Activated naive CD8-positive, alpha-beta T cell treated with anti-CD3 and anti-CD28 coated beads, Interleukin-2, amount 10 ng/mL, durations not matched to agents 7 days and 5 days (primary cell): Measurements from ENCODE around the gene HS6ST3. TPM values are rescaled to one million over a fixed set of nuclear protein-coding genes. Genes with fewer than 3 reads are reported as not detected.

ENCODE experiments used
- ATAC-seq: fragments of 150-1000 bp; cut with Tn5 transposase; one replicate; pipeline ENCODE4 v1.10.0; 2021; ENCODE audit warnings: low read depth, moderate library complexity
- POLR2A ChIA-PET: fragments of 350-600 bp; sonication (Branson Sonifier 250); formaldehyde crosslinking; loops from one replicate; lab custom pipeline; 2021; ENCODE audit warnings: antibody characterized with exemption; lab: Charles Lee
- DNase-seq: peaks from one replicate; pipeline ENCODE4 v3.0.0; 2021
- H3K27ac Mint-ChIP-seq: one replicate; pipeline ENCODE4 v1.8.0; 2022; ENCODE audit warnings: mild to moderate bottlenecking, mixed read lengths
- H3K27me3 Mint-ChIP-seq: one replicate; pipeline ENCODE4 v1.8.0; 2022; ENCODE audit warnings: mild to moderate bottlenecking, moderate library complexity, mixed read lengths
- H3K36me3 Mint-ChIP-seq: one replicate; pipeline ENCODE4 v1.8.0; 2021; ENCODE audit warnings: mild to moderate bottlenecking, mixed read lengths
- H3K4me1 Mint-ChIP-seq: one replicate; pipeline ENCODE4 v1.8.0; 2021; ENCODE audit warnings: mixed read lengths
- H3K4me3 Mint-ChIP-seq: one replicate; pipeline ENCODE4 v1.8.0; 2022; ENCODE audit warnings: mild to moderate bottlenecking, moderate library complexity, mixed read lengths
- H3K9me3 Mint-ChIP-seq: one replicate; pipeline ENCODE4 v1.8.0; 2021; ENCODE audit warnings: mixed read lengths
- total RNA-seq, 2 experiments: library from RNA; stranded (reverse); gene quantifications; one replicate each; pipeline ENCODE4 v1.2.3, GENCODE V29; 2021

HS6ST3 gene
- total RNA-seq, 2 experiments from 2014 or later: not detected

- POLR2A ChIA-PET: no interaction called here
- Mint-ChIP-seq H3K4me1 (no peaks in the 10 kb centered on the region), H3K9me3 (peaks cover 1% of the 10 kb centered on the region), H3K27me3 (no peaks in the 10 kb centered on the region), H3K4me3 (no peak overlapping the region), H3K36me3 (no peaks in the 10 kb centered on the region), H3K27ac (no peak overlapping the region)
- DNase-seq: no peak
- no peak for ATAC-seq
These were observed 153.5 kb downstream of the HS6ST3 start for GRCh38 chr13:96243376-96243775.

DNA sequence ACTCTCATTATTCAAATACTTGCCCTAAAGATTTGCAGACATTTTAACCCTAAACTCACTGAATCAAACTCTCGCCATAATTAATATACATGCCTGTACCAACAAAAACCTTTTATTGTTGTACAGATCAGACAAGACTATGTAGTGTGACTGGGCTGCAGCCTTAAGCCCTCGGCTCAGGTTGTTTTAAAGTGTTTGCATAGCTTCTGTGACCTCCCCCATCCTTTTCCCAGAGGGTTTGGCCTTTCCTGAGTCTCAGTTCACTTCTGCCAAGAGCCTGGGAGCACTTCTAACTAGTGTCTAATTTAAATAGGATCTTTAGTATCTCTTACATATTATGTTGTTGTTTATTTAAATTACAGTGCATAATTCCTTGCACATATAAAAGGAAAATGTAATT, 158.2 kb downstream of the HS6ST3 start:
- DNase-seq (no peak), ATAC-seq (no peak)
- no peaks in the 10 kb centered on the region for H3K4me1 Mint-ChIP-seq
- H3K9me3 Mint-ChIP-seq: peaks cover 1% of the 10 kb centered on the region
- no peak overlapping the region for H3K27ac Mint-ChIP-seq
- POLR2A ChIA-PET: no interaction called here
- no peak overlapping the region for H3K4me3 Mint-ChIP-seq
- H3K36me3 Mint-ChIP-seq: no peaks in the 10 kb centered on the region
- no peaks in the 10 kb centered on the region for H3K27me3 Mint-ChIP-seq

- Mint-ChIP-seq H3K27ac (no peak overlapping the region), H3K27me3 (no peaks in the 10 kb centered on the region), H3K9me3 (peaks cover 1% of the 10 kb centered on the region), H3K4me1 (no peaks in the 10 kb centered on the region), H3K36me3 (no peaks in the 10 kb centered on the region), H3K4me3 (no peak overlapping the region)
- DNase-seq (no peak), ATAC-seq (no peak)
- POLR2A ChIA-PET: no interaction called here
These were observed 159.1 kb downstream of the HS6ST3 start for GRCh38 chr13:96248996-96249395.

GRCh38 chr13:96252903-96253302, 163.0 kb downstream of the HS6ST3 start:
- Mint-ChIP-seq H3K4me1 (no peaks in the 10 kb centered on the region), H3K27me3 (no peaks in the 10 kb centered on the region), H3K4me3 (no peak overlapping the region), H3K36me3 (no peaks in the 10 kb centered on the region), H3K9me3 (peaks cover 1% of the 10 kb centered on the region), H3K27ac (no peak overlapping the region)
- ATAC-seq (no peak), DNase-seq (no peak)
- POLR2A ChIA-PET: no interaction called here

- DNase-seq (no peak), ATAC-seq (no peak)
- no peaks in the 10 kb centered on the region for H3K27me3 Mint-ChIP-seq
- peaks cover under 1% of the 10 kb centered on the region for H3K9me3 Mint-ChIP-seq
- H3K27ac Mint-ChIP-seq: no peak overlapping the region
- no peak overlapping the region for H3K4me3 Mint-ChIP-seq
- H3K36me3 Mint-ChIP-seq: no peaks in the 10 kb centered on the region
- POLR2A ChIA-PET: no interaction called here
- no peaks in the 10 kb centered on the region for H3K4me1 Mint-ChIP-seq
These were observed 183.3 kb downstream of the HS6ST3 start for GRCh38 chr13:96273196-96273595.

- DNase-seq (no peak), ATAC-seq (no peak)
- Mint-ChIP-seq H3K27ac (no peak overlapping the region), H3K9me3 (no peaks in the 10 kb centered on the region), H3K4me1 (no peaks in the 10 kb centered on the region), H3K4me3 (no peak overlapping the region), H3K36me3 (no peaks in the 10 kb centered on the region), H3K27me3 (no peaks in the 10 kb centered on the region)
- POLR2A ChIA-PET: no interaction called here
These were observed 184.1 kb downstream of the HS6ST3 start for GRCh38 chr13:96274046-96274445.

GRCh38 chr13:96279904-96280303, 190.0 kb downstream of the HS6ST3 start:
- no peaks in the 10 kb centered on the region for H3K36me3 Mint-ChIP-seq
- POLR2A ChIA-PET: no interaction called here

DNA sequence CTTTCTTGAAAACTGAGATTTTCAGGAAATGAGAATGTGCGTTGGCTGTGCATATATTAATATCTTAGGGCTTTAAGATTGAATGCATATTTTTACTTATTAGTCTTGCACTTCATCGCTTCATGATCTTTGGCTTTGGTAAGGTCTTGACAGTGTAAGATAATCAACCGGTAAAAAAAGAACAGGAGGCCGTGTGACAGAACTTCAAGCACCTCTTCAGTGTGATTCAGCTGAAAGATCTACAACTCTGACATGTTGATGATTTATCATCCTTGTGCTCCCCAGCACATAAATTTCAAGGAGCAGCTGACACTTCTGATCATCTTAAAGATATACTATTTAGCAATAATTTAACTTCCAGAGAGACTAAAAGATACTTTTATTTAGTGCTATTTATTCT, 195.1 kb downstream of the HS6ST3 start:
- no peak for DNase-seq
- Mint-ChIP-seq H3K36me3 (no peaks in the 10 kb centered on the region), H3K4me3 (no peak overlapping the region), H3K9me3 (no peaks in the 10 kb centered on the region), H3K27me3 (no peaks in the 10 kb centered on the region), H3K4me1 (no peaks in the 10 kb centered on the region), H3K27ac (no peak overlapping the region)
- POLR2A ChIA-PET: no interaction called here
- ATAC-seq: no peak

More at GRCh38 chr13:96279904-96280303, 190.0 kb downstream of the HS6ST3 start:
- Mint-ChIP-seq H3K4me1 (no peaks in the 10 kb centered on the region), H3K27me3 (no peaks in the 10 kb centered on the region), H3K27ac (no peak overlapping the region), H3K9me3 (no peaks in the 10 kb centered on the region), H3K4me3 (no peak overlapping the region)
- DNase-seq (no peak), ATAC-seq (no peak)

GRCh38 chr13:96285729-96286128, 195.8 kb downstream of the HS6ST3 start:
- no peak for DNase-seq
- POLR2A ChIA-PET: no interaction called here
- Mint-ChIP-seq H3K27me3 (no peaks in the 10 kb centered on the region), H3K27ac (no peak overlapping the region), H3K4me3 (no peak overlapping the region), H3K4me1 (no peaks in the 10 kb centered on the region), H3K36me3 (no peaks in the 10 kb centered on the region), H3K9me3 (peaks cover under 1% of the 10 kb centered on the region)
- ATAC-seq: no peak

GRCh38 chr13:96294930-96295881, 205.3 kb downstream of the HS6ST3 start:
- Mint-ChIP-seq H3K36me3 (no peaks in the 10 kb centered on the region), H3K9me3 (peaks cover 4% of the 10 kb centered on the region), H3K27ac (no peak overlapping the region), H3K27me3 (no peaks in the 10 kb centered on the region), H3K4me3 (no peak overlapping the region), H3K4me1 (no peaks in the 10 kb centered on the region)
- no peak for ATAC-seq
- DNase-seq: no peak
- POLR2A ChIA-PET: no interaction called here

DNA sequence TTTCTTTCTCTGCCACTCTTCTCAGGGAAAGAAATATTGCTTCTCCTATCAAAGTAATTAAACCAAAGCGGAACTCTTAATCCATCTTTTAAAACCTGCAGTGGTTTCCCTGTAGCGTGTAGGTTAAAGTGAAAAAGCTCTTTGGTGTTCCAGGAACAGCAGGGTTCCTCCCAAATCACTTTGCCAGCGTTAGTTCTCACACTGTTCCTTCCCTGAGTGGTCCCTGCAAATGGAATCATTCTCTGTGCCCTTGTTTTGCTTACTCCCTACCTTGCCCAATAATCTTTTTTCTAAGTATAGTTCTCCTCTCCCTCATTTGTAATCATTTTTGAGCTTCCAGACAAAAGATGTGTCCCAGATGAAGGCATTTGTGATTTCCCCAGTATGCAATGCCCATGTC, 207.5 kb downstream of the HS6ST3 start:
- H3K4me1 Mint-ChIP-seq: no peaks in the 10 kb centered on the region
- ATAC-seq: no peak
- no peak for DNase-seq
- POLR2A ChIA-PET: no interaction called here
- no peak overlapping the region for H3K27ac Mint-ChIP-seq
- no peaks in the 10 kb centered on the region for H3K36me3 Mint-ChIP-seq
- peaks cover 3% of the 10 kb centered on the region for H3K9me3 Mint-ChIP-seq
- H3K4me3 Mint-ChIP-seq: no peak overlapping the region
- no peaks in the 10 kb centered on the region for H3K27me3 Mint-ChIP-seq

DNA sequence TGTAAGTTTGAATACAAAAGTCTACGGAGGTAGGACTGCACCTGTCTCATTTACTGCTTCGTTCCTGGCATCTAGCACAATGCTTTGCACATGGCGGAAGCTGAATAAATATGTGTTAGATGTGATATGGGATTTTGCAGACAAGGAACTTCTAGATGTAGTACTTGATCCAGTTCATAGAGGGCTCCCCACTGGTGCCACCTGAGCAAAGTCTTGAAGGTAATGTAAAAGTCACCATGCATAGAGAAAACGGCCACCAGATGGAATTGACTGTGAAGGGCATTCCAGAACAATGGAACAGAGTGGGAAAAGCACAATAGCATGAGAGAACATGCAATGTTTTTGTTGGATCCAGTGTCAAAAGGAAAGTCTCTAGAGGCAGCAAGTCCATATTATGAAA, 209.3 kb downstream of the HS6ST3 start:
- no peak for DNase-seq

DNA sequence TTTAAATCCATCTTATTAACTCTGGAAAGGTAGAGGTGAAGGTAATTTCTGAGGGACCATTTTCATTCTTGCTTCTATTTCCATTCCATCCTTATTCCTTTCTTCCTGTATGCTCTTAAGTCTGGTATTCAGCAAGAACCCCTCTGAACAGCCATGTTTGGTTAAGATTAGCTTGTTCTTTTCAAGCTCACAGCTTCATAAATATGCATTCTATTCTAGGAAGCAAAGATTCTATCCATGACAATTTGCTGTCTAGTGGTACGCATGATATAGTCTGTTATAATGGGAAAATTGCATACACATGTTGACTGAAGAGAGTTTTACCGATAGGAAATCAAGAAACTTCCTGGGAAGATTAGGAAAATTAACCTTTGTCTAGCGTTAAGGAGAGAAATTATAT, 218.7 kb downstream of the HS6ST3 start:
- no peak for DNase-seq
- H3K4me3 Mint-ChIP-seq: no peak overlapping the region
- H3K27ac Mint-ChIP-seq: no peak overlapping the region
- POLR2A ChIA-PET: no interaction called here
- no peak for ATAC-seq
- peaks cover 3% of the 10 kb centered on the region for H3K9me3 Mint-ChIP-seq
- no peaks in the 10 kb centered on the region for H3K27me3 Mint-ChIP-seq
- H3K4me1 Mint-ChIP-seq: no peaks in the 10 kb centered on the region
- no peaks in the 10 kb centered on the region for H3K36me3 Mint-ChIP-seq

More for the DNA sequence above, 209.3 kb downstream of the HS6ST3 start:
- Mint-ChIP-seq H3K27ac (no peak overlapping the region), H3K4me3 (no peak overlapping the region), H3K27me3 (no peaks in the 10 kb centered on the region), H3K4me1 (no peaks in the 10 kb centered on the region), H3K36me3 (no peaks in the 10 kb centered on the region), H3K9me3 (peaks cover 3% of the 10 kb centered on the region)
- no peak for ATAC-seq
- POLR2A ChIA-PET: no interaction called here

DNA sequence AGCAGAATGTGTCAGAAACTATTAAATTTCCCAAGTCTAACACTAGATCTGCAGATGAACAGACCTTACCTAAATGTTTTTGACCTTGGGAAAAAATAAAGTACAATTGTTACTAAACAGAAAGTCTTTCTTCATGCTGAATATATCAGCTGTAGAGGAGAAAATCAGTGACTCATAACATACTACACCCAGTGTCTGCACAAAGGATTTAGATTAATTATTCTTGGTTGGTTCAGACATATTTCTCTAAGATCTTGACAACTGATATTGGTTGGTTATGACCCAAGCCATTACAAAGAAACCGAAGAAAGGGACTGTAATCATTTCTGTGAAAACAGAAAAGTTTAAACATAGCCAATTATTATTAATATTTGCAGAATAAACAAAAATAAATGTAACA, 225.1 kb downstream of the HS6ST3 start:
- POLR2A ChIA-PET: no interaction called here
- DNase-seq (no peak), ATAC-seq (no peak)
- no peaks in the 10 kb centered on the region for H3K36me3 Mint-ChIP-seq
- no peak overlapping the region for H3K4me3 Mint-ChIP-seq
- no peaks in the 10 kb centered on the region for H3K4me1 Mint-ChIP-seq
- H3K27me3 Mint-ChIP-seq: no peaks in the 10 kb centered on the region
- H3K9me3 Mint-ChIP-seq: peaks cover 5% of the 10 kb centered on the region
- H3K27ac Mint-ChIP-seq: no peak overlapping the region
